ENCODE results near the gene ADGRG1. TPM values are rescaled to one million over a fixed set of nuclear protein-coding genes. Genes with fewer than 3 reads are reported as not detected.

ADGRG1 gene
- total RNA-seq, 1 experiment from 2014 or later: 13.1 TPM

DNA sequence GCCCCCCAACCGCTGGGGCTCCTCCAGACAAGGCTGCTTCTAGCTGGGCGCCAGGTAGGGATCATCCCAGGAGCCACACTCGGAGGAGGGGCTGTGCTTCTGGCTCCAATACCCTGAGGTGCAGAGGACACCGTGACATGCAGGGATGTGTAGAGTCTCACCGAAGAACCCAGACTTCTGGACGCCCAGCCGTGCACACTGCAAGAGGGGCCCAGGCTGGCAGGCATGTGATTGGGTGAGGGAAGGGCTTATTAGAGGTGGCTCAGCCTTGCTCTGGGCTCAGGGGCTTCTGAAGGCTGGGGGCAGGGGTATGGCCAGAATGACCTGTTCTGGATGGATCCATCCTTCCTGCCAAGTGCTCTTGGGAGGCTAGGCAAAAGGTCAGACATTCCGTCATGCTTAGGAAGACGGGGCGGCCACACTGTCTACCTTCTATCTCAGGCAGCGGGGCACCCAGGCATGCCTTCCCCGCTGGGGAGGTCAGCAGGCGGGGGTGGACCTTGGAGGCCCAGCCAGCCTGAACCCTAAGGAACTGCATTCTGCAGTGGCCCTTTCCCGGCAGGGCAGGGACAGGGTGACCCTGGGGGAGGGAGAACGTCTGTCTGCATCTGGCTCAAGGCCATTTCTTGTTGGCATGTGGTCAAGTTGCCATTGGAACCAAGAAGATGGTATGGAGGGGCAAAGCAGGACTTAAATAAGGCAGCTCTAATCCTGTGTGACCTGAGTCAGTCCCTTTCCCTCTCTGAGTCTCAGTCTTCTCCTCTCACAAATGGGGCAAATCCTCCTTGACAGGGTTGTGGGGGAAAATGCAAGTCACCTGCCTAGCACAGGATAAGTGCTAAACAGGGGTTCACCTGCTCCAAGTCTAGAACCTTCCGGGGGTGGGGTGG lies 5.8 kb upstream of the ADGRG1 start:
- in situ Hi-C loops (cut with HindIII; ENCODE audit: low pct_unique_long_range_greater_than_20kb, low sequenced_read_pairs): no loop called here
- no TSS peak for BruUV-seq (replicated peaks)
- ATAC-seq (peak; percentile 13), DNase-seq (ENCODE audit: low read depth, low spot score) (no peak)
- intact Hi-C loops (cut with micrococcal nuclease; ENCODE audit: unreplicated experiment): no loop called here
- CTCF ChIA-PET: no interaction called here
- Histone ChIP-seq H3K9me3 (ENCODE audit: control insufficient read depth, insufficient read depth, low read depth, low read length) (no peaks in the 10 kb centered on the region), H3K27ac (ENCODE audit: low read length) (0 out of 2 replicates have a peak overlapping the region, but pooled peaks have one; percentile 4), H3K4me1 (ENCODE audit: control insufficient read depth, insufficient read depth, low read length) (peaks cover 16% of the 10 kb centered on the region), H3K36me3 (ENCODE audit: control insufficient read depth, insufficient read depth, low read length) (no peaks in the 10 kb centered on the region), H3K4me3 (ENCODE audit: low read depth in 2 of 2, low read length in 2 of 2) (no peak overlapping the region), H3K27me3 (ENCODE audit: control insufficient read depth, insufficient read depth, low read length) (no peaks in the 10 kb centered on the region)
- TF ChIP-seq SIN3A (IDR thresholded peaks at IDR 0.05; ENCODE audit: borderline replicate concordance, insufficient read depth, low read depth, low read length): no peak
- TF ChIP-seq POLR2AphosphoS5 (IDR thresholded peaks at IDR 0.05; ENCODE audit: low read depth, low read length): no peak
- TF ChIP-seq, protein P1, sequence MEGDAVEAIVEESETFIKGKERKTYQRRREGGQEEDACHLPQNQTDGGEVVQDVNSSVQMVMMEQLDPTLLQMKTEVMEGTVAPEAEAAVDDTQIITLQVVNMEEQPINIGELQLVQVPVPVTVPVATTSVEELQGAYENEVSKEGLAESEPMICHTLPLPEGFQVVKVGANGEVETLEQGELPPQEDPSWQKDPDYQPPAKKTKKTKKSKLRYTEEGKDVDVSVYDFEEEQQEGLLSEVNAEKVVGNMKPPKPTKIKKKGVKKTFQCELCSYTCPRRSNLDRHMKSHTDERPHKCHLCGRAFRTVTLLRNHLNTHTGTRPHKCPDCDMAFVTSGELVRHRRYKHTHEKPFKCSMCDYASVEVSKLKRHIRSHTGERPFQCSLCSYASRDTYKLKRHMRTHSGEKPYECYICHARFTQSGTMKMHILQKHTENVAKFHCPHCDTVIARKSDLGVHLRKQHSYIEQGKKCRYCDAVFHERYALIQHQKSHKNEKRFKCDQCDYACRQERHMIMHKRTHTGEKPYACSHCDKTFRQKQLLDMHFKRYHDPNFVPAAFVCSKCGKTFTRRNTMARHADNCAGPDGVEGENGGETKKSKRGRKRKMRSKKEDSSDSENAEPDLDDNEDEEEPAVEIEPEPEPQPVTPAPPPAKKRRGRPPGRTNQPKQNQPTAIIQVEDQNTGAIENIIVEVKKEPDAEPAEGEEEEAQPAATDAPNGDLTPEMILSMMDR (IDR thresholded peaks at IDR 0.05): no peak
- TF ChIP-seq, protein P2, sequence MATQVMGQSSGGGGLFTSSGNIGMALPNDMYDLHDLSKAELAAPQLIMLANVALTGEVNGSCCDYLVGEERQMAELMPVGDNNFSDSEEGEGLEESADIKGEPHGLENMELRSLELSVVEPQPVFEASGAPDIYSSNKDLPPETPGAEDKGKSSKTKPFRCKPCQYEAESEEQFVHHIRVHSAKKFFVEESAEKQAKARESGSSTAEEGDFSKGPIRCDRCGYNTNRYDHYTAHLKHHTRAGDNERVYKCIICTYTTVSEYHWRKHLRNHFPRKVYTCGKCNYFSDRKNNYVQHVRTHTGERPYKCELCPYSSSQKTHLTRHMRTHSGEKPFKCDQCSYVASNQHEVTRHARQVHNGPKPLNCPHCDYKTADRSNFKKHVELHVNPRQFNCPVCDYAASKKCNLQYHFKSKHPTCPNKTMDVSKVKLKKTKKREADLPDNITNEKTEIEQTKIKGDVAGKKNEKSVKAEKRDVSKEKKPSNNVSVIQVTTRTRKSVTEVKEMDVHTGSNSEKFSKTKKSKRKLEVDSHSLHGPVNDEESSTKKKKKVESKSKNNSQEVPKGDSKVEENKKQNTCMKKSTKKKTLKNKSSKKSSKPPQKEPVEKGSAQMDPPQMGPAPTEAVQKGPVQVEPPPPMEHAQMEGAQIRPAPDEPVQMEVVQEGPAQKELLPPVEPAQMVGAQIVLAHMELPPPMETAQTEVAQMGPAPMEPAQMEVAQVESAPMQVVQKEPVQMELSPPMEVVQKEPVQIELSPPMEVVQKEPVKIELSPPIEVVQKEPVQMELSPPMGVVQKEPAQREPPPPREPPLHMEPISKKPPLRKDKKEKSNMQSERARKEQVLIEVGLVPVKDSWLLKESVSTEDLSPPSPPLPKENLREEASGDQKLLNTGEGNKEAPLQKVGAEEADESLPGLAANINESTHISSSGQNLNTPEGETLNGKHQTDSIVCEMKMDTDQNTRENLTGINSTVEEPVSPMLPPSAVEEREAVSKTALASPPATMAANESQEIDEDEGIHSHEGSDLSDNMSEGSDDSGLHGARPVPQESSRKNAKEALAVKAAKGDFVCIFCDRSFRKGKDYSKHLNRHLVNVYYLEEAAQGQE (IDR thresholded peaks at IDR 0.05; ENCODE audit: insufficient read depth in 1 of 2, low read depth in 2 of 2, low read length in 1 of 2): no peak
- no peak for TF ChIP-seq TCF7L2 (IDR thresholded peaks at IDR 0.05; ENCODE audit: low read depth, low read length)
- POLR2A ChIA-PET: no interaction called here

DNA sequence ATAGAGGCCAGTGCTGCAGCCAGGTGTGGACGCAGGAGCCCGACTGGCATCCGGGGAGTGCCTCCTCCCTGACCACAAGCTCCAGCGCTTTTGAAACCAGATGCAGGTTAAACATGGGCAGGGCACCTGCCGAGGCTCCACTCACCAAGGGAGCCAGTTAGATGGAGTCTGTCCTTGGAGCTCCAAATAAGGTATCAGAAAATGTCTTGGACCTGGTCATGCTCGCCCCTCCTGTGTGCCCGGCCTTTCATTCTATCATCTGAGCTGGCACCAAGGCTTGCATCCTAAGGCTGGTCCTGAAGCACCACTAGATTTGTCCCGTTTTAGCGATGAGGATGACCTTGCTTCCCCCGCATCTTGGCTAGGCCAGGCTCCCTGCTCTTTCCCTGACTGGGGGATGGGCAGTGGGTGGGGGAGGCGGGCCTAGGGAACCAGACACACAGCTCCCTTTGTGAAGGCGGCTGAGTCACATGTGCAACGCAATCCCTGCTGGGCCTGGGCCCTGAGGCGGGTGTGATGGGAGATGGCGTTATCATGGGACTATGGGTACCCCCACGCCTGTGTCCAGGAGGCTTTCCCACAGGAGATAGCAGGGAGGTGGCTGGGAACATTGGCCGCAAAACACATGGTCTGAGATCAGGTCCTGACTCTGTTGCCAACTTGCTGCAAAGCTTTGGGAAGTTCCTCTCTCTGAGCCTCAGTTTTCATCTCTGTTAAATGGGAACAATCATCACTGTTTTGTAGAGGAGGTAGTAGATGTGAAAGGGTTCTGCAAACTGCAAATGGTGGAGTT lies 5.0 kb upstream of the ADGRG1 start:
- BruUV-seq (replicated peaks): no TSS peak
- Histone ChIP-seq H3K27ac (ENCODE audit: low read length) (peak overlapping the region; percentile 44; the same call in 1 of the 2 replicates), H3K4me3 (ENCODE audit: low read depth in 2 of 2, low read length in 2 of 2) (no peak overlapping the region), H3K4me1 (ENCODE audit: control insufficient read depth, insufficient read depth, low read length) (peaks cover 22% of the 10 kb centered on the region), H3K9me3 (ENCODE audit: control insufficient read depth, insufficient read depth, low read depth, low read length) (no peaks in the 10 kb centered on the region), H3K36me3 (ENCODE audit: control insufficient read depth, insufficient read depth, low read length) (no peaks in the 10 kb centered on the region), H3K27me3 (ENCODE audit: control insufficient read depth, insufficient read depth, low read length) (no peaks in the 10 kb centered on the region)
- POLR2A ChIA-PET: no interaction called here
- CTCF ChIA-PET: no interaction called here
- TF ChIP-seq, protein P2 (IDR thresholded peaks at IDR 0.05; ENCODE audit: insufficient read depth in 1 of 2, low read depth in 2 of 2, low read length in 1 of 2): no peak
- DNase-seq (ENCODE audit: low read depth, low spot score) (no peak), ATAC-seq (peak; percentile 4; the same call in 1 of the 2 replicates)
- intact Hi-C loops (cut with micrococcal nuclease; ENCODE audit: unreplicated experiment) (no loop called here), in situ Hi-C loops (cut with HindIII; ENCODE audit: low pct_unique_long_range_greater_than_20kb, low sequenced_read_pairs) (no loop called here)
